GM12801 (cell line): ENCODE data around the gene KRTAP10-11.

Experiments
- TF ChIP-seq, protein P1 (sequence below): IDR thresholded peaks from one replicate; pipeline ENCODE4 v1.5.1; 2011; ENCODE audit warnings: control low read depth; ENCODE audit not compliant: insufficient read length; ENCODE audit errors: extremely low read depth

KRTAP10-11 gene

GRCh38 chr21:44658913-44659595 lies 12.8 kb downstream of the KRTAP10-11 start:
- TF ChIP-seq, protein P1, sequence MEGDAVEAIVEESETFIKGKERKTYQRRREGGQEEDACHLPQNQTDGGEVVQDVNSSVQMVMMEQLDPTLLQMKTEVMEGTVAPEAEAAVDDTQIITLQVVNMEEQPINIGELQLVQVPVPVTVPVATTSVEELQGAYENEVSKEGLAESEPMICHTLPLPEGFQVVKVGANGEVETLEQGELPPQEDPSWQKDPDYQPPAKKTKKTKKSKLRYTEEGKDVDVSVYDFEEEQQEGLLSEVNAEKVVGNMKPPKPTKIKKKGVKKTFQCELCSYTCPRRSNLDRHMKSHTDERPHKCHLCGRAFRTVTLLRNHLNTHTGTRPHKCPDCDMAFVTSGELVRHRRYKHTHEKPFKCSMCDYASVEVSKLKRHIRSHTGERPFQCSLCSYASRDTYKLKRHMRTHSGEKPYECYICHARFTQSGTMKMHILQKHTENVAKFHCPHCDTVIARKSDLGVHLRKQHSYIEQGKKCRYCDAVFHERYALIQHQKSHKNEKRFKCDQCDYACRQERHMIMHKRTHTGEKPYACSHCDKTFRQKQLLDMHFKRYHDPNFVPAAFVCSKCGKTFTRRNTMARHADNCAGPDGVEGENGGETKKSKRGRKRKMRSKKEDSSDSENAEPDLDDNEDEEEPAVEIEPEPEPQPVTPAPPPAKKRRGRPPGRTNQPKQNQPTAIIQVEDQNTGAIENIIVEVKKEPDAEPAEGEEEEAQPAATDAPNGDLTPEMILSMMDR = no peak

- TF ChIP-seq, protein P1 = no peak
These were observed 18.5 kb downstream of the KRTAP10-11 start for GRCh38 chr21:44664691-44665090.

- TF ChIP-seq, protein P1 = no peak
These were observed 20.4 kb downstream of the KRTAP10-11 start, which contains the start of gene KRTAP12-2 for GRCh38 chr21:44666401-44667320. KRTAP12-2 (minus strand) TSS chr21:44666927; CDS start chr21:44666886, 41 bp downstream.

DNA sequence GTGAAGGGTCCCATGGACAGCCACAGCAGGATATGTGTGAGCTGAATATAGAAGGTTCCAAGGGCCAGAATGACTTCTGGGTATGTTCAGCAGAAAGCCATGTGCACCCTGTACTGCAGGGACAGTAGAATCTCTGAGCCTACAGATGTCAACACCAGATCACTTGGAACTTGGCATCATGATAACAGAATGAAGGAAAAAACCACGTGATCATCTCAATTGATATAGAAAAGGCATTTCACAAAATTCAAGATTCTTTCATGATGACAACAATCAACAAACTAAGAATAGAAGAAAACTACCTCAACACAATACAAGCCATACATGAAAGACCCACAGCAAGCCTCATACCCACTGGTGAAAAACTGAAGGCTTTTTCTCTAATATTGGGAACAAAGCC lies 21.4 kb downstream of the KRTAP10-11 start:
- TF ChIP-seq, protein P1 = no peak

DNA sequence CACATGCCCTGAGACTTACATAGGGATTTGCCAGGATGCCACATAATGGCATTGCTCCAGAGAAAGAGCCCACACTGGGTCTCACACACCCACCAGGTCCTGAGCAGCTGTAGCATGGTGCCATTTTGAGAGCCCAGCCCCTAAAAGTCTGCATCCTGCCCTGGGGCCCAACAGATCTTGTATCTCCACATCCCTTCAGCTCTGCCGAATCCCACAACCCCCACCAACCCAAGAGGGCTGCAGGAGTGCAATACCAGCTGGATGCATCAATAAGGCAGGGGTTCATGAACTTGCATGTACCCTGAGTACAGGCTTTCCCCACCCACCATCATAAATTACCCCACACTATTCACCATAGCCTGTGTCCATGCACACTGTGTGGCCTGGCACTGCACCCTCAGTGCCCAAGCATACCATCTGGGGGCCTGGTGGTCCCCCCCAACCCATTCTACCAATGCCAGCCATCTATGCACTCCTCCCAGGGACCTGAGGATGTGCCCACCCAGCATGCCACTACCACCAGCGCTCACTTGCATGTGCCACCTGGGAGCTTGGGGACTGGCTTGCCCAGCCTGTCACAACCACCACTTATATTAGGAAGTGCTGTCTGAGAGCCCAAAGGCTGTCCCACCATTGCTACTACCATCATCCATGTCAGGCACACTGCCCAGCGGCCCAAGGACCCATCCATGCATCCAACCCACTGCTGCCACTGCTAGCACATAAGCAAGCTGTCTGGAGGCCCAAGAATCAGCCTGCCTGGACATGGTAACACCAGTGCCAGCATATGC lies 24.6 kb downstream of the KRTAP10-11 start:
- TF ChIP-seq, protein P1 = no peak

DNA sequence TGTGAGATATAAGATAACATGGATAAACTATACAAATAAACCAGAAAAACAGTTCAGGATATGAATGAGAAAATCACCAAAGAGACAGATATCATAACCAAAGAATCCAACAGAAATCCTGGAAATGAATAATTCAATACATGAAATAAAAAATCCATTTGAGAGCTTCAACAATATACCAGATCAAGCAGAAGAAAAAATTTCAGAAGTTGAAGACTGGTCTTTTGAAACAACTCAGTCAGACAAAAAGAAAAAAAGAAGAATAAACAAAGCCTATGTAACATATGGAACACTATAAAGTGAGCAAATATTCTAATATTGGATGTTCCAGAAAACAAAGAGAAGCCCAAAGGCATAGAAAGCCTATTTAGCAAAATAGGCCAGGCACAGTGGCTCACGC lies 25.7 kb downstream of the KRTAP10-11 start:
- TF ChIP-seq, protein P1 = no peak

DNA sequence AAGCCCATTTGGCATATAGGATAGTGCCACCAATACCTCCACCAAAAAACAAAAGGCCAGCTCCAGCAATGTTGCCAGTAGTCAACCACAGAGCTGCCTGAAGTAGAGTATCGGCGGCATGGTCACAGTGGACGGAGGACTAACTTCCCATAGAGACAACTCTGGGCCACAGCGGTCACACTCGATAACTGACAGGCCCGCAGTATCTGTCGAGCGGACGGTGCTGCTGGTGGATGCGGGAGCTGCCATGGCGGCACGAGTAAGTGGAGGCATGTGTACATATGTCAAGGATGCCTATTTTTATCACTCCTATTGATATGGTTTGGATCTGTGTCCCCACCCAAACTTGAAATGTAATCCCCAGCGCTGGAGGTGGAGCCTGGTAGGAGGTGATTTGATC lies 31.7 kb downstream of the KRTAP10-11 start:
- TF ChIP-seq, protein P1 = no peak
